Mesenchymal stem cell (in vitro differentiated cells and primary cell): ENCODE measurements around the gene FUT3.

ENCODE experiments used
- DNase-seq: peaks from one replicate; pipeline ENCODE4 v3.0.0-alpha.2; 2013
- H2AFZ ChIP-seq: one replicate; pipeline ENCODE4 v1.6.1; 2013; ENCODE audit warnings: low read depth, mild to moderate bottlenecking, control low read depth, inconsistent platforms, low read length, moderate library complexity
- H2AK5ac ChIP-seq: 2 replicates; pipeline ENCODE4 v1.6.1; 2013; ENCODE audit warnings: low read length, moderate library complexity, mild to moderate bottlenecking, inconsistent platforms; ENCODE audit not compliant: severe bottlenecking
- H2BK120ac ChIP-seq: one replicate; pipeline ENCODE4 v1.6.1; 2013; ENCODE audit warnings: low read depth, mild to moderate bottlenecking, inconsistent platforms, low read length, moderate library complexity
- H2BK12ac ChIP-seq, 2 experiments: one replicate each; pipeline ENCODE4 v1.6.1; 2013; ENCODE audit warnings: inconsistent platforms in 2 of 2, low read length in 2 of 2, mild to moderate bottlenecking in 2 of 2, moderate library complexity in 2 of 2, control low read depth in 1 of 2
- H2BK15ac ChIP-seq: one replicate; pipeline ENCODE4 v1.6.1; 2013; ENCODE audit warnings: mild to moderate bottlenecking, low read depth, inconsistent platforms; ENCODE audit not compliant: poor library complexity, severe bottlenecking
- H2BK5ac ChIP-seq: 2 replicates; pipeline ENCODE4 v1.6.1; 2013; ENCODE audit warnings: low read depth, mild to moderate bottlenecking, low read length, control low read depth, inconsistent platforms; ENCODE audit not compliant: poor library complexity, severe bottlenecking
- H3K14ac ChIP-seq, 2 experiments: one replicate each; pipeline ENCODE4 v1.6.1; 2013; ENCODE audit warnings: inconsistent platforms in 2 of 2, low read length in 2 of 2, control low read depth in 1 of 2, mild to moderate bottlenecking in 1 of 2, moderate library complexity in 1 of 2
- H3K18ac ChIP-seq, 2 experiments: one replicate each; pipeline ENCODE4 v1.6.1; 2013; ENCODE audit warnings: inconsistent platforms in 2 of 2, low read length in 2 of 2, control low read depth in 1 of 2, low read depth in 1 of 2, mild to moderate bottlenecking in 1 of 2
- H3K23ac ChIP-seq, 2 experiments: one replicate each; pipeline ENCODE4 v1.6.1; 2013; ENCODE audit warnings: inconsistent platforms in 2 of 2, low read length in 2 of 2, mild to moderate bottlenecking in 2 of 2, moderate library complexity in 2 of 2, control low read depth in 1 of 2
- H3K27ac ChIP-seq: 2 replicates; pipeline ENCODE4 v1.5.1; 2013; ENCODE audit warnings: mild to moderate bottlenecking, moderate library complexity, low read length, control low read depth, inconsistent platforms; ENCODE audit not compliant: poor library complexity, severe bottlenecking
- H3K27me3 ChIP-seq, 2 experiments: 2 replicates each; pipeline versions ENCODE4 v1.6.1 to v1.7.0; 2013; ENCODE audit warnings: low read length in 2 of 2, mild to moderate bottlenecking in 2 of 2, moderate library complexity in 2 of 2, control low read depth in 1 of 2, inconsistent platforms in 1 of 2; ENCODE audit not compliant: control insufficient read depth in 1 of 2, insufficient read depth in 1 of 2
- H3K36me3 ChIP-seq, 2 experiments: 2 replicates each; pipeline versions ENCODE4 v1.6.1 to v1.7.0; 2013; ENCODE audit warnings: low read length in 2 of 2, control low read depth in 1 of 2, inconsistent platforms in 1 of 2, low read depth in 1 of 2, mild to moderate bottlenecking in 1 of 2; ENCODE audit not compliant: insufficient read depth in 2 of 2, control insufficient read depth in 1 of 2
- H3K4ac ChIP-seq, 2 experiments: one replicate each; pipeline ENCODE4 v1.6.1; 2013; ENCODE audit warnings: inconsistent platforms in 2 of 2, low read length in 2 of 2, mild to moderate bottlenecking in 2 of 2, moderate library complexity in 2 of 2, control low read depth in 1 of 2, low read depth in 1 of 2
- H3K4me1 ChIP-seq: 2 replicates; pipeline ENCODE4 v1.6.1; 2013; ENCODE audit warnings: low read depth, low read length, control low read depth; ENCODE audit not compliant: control insufficient read depth, insufficient read depth
- H3K4me2 ChIP-seq: 2 replicates; pipeline ENCODE4 v1.6.1; 2013; ENCODE audit warnings: low read length, mild to moderate bottlenecking, inconsistent platforms; ENCODE audit not compliant: poor library complexity, severe bottlenecking
- H3K4me3 ChIP-seq, 2 experiments: 2 replicates each; pipeline versions ENCODE4 v1.5.1 to v1.7.0; 2013; ENCODE audit warnings: low read length in 2 of 2, mild to moderate bottlenecking in 2 of 2, control low read depth in 1 of 2, low read depth in 1 of 2; ENCODE audit not compliant: insufficient read depth in 1 of 2
- H3K79me1 ChIP-seq: replicated peaks from 2 replicates; pipeline ENCODE4 v1.6.1; 2013; ENCODE audit warnings: mild to moderate bottlenecking, control low read depth, low read length, inconsistent platforms; ENCODE audit not compliant: poor library complexity, severe bottlenecking
- H3K9ac ChIP-seq: 2 replicates; pipeline ENCODE4 v1.7.0; 2013; ENCODE audit warnings: mild to moderate bottlenecking, low read length, moderate library complexity
- H3K9me3 ChIP-seq: 2 replicates; pipeline ENCODE4 v1.7.0; 2013; ENCODE audit warnings: mild to moderate bottlenecking, low read length; ENCODE audit not compliant: control insufficient read depth
- H4K8ac ChIP-seq: one replicate; pipeline ENCODE4 v1.6.1; 2013; ENCODE audit warnings: inconsistent platforms, mild to moderate bottlenecking, low read length, moderate library complexity
- H4K91ac ChIP-seq: one replicate; pipeline ENCODE4 v1.6.1; 2013; ENCODE audit warnings: mild to moderate bottlenecking, low read length, inconsistent platforms
- WGBS: methylation state at CpG from one replicate; pipeline ENCODE4 v1.1.7; 2013; ENCODE audit warnings: mixed read lengths; 5-methylcytosine and 5-hydroxymethylcytosine counted together

FUT3 gene

GRCh38 chr19:5896365-5897076 lies 45.3 kb upstream of the FUT3 start:
- H3K36me3 ChIP-seq = peaks cover 38 to 60% of the 10 kb centered on the region in 2 experiments
- H3K18ac ChIP-seq = no peak overlapping the region
- 98% methylated on average over 29 of the region's 29 CpGs for WGBS
- no peak overlapping the region for H3K4me3 ChIP-seq
- H3K79me1 ChIP-seq = peaks cover 43% of the 10 kb centered on the region
- H3K4me1 ChIP-seq = peaks cover 39% of the 10 kb centered on the region
- no peak overlapping the region for H2BK120ac ChIP-seq
- no peak overlapping the region for H3K4ac ChIP-seq
- H3K4me2 ChIP-seq = no peak overlapping the region
- H3K27ac ChIP-seq = no peak overlapping the region
- DNase-seq = no peak
- no peak overlapping the region for H3K23ac ChIP-seq
- no peak overlapping the region for H2BK12ac ChIP-seq
- H4K91ac ChIP-seq = no peak overlapping the region
- H3K9ac ChIP-seq = no peak overlapping the region
- no peak overlapping the region for H2BK15ac ChIP-seq
- H2AK5ac ChIP-seq = no peak overlapping the region
- H3K27me3 ChIP-seq = peaks cover 0 to 11% of the 10 kb centered on the region in 2 experiments
- no peaks in the 10 kb centered on the region for H3K9me3 ChIP-seq
- H4K8ac ChIP-seq = no peak overlapping the region
- H3K14ac ChIP-seq = no peak overlapping the region
- no peak overlapping the region for H2BK5ac ChIP-seq
- H2AFZ ChIP-seq = no peak overlapping the region

- Histone ChIP-seq H3K4me1 (peaks cover 37% of the 10 kb centered on the region), H3K4me2 (no peak overlapping the region), H2BK12ac (no peak overlapping the region), H4K8ac (no peak overlapping the region), H2BK120ac (no peak overlapping the region), H3K23ac (no peak overlapping the region), H3K9ac (no peak overlapping the region), H4K91ac (no peak overlapping the region), H3K14ac (no peak overlapping the region), H3K27ac (no peak overlapping the region), H3K4me3 (no peak overlapping the region), H3K79me1 (peaks cover 40% of the 10 kb centered on the region), H3K36me3 (peaks cover 33 to 56% of the 10 kb centered on the region in 2 experiments), H3K9me3 (no peaks in the 10 kb centered on the region), H2AK5ac (no peak overlapping the region), H3K18ac (no peak overlapping the region), H2BK5ac (no peak overlapping the region), H3K27me3 (peaks cover 0 to 13% of the 10 kb centered on the region in 2 experiments), H3K4ac (no peak overlapping the region), H2BK15ac (peak overlapping the region; percentile 6), H2AFZ (no peak overlapping the region)
- WGBS = 84% methylated on average over 8 of the region's 8 CpGs
- DNase-seq = no peak
These were observed 44.6 kb upstream of the FUT3 start for GRCh38 chr19:5895890-5896289.

GRCh38 chr19:5895409-5895808 lies 44.2 kb upstream of the FUT3 start:
- Histone ChIP-seq H3K36me3 (peaks cover 31 to 54% of the 10 kb centered on the region in 2 experiments), H3K27ac (no peak overlapping the region), H3K27me3 (peaks cover 0 to 17% of the 10 kb centered on the region in 2 experiments), H3K4me3 (no peak overlapping the region), H3K14ac (no peak overlapping the region), H3K4ac (no peak overlapping the region), H3K18ac (no peak overlapping the region), H2BK120ac (no peak overlapping the region), H2AFZ (no peak overlapping the region), H2BK12ac (peak overlapping the region in 1 of 2 experiments; percentile 23), H4K8ac (no peak overlapping the region), H2AK5ac (no peak overlapping the region), H3K9ac (no peak overlapping the region), H4K91ac (no peak overlapping the region), H3K4me2 (no peak overlapping the region), H2BK15ac (no peak overlapping the region), H3K79me1 (peaks cover 39% of the 10 kb centered on the region), H2BK5ac (no peak overlapping the region), H3K23ac (no peak overlapping the region), H3K9me3 (no peaks in the 10 kb centered on the region), H3K4me1 (peaks cover 37% of the 10 kb centered on the region)
- WGBS = 84% methylated on average over 15 of the region's 15 CpGs
- DNase-seq = no peak

GRCh38 chr19:5894704-5895349 lies 43.6 kb upstream of the FUT3 start:
- Histone ChIP-seq H2BK120ac (no peak overlapping the region), H2AFZ (no peak overlapping the region), H3K9me3 (no peaks in the 10 kb centered on the region), H4K91ac (no peak overlapping the region), H2BK5ac (no peak overlapping the region), H3K23ac (no peak overlapping the region), H3K14ac (no peak overlapping the region), H3K4me2 (no peak overlapping the region), H2BK15ac (no peak overlapping the region), H3K36me3 (peaks cover 26 to 48% of the 10 kb centered on the region in 2 experiments), H3K27ac (no peak overlapping the region), H3K27me3 (peaks cover 0 to 21% of the 10 kb centered on the region in 2 experiments), H3K79me1 (peaks cover 36% of the 10 kb centered on the region), H3K4ac (no peak overlapping the region), H3K9ac (no peak overlapping the region), H3K4me3 (no peak overlapping the region), H3K4me1 (peaks cover 40% of the 10 kb centered on the region), H4K8ac (no peak overlapping the region), H2BK12ac (no peak overlapping the region), H3K18ac (no peak overlapping the region), H2AK5ac (no peak overlapping the region)
- no peak for DNase-seq
- WGBS = 94% methylated on average over 24 of the region's 28 CpGs
